Activated T-helper 2 cell treated with anti-CD3 and anti-CD28 coated beads, Interferon-gamma antibody, Interleukin-2, Interleukin-4, amounts not matched to agents 10 μg/mL and 5 μg/mL and 100 μg/mL, durations not matched to agents 14 hours and 24 hours and 36 hours (primary cell): ENCODE data around the gene ZNF440. TPM values are rescaled to one million over a fixed set of nuclear protein-coding genes. Genes with fewer than 3 reads are reported as not detected.
"Not testable (repeated sequence)": the region's sequence is repeated elsewhere in the genome, so short reads cannot be mapped to it uniquely, and the experiment has no call there.

Experiments used
- DNase-seq: peaks from one replicate; pipeline ENCODE4 v3.0.0; 2021; ENCODE audit warnings: low spot score
- H3K27ac Mint-ChIP-seq: one replicate; pipeline ENCODE4 v1.8.0; 2021; ENCODE audit warnings: mixed read lengths
- H3K27me3 Mint-ChIP-seq: one replicate; pipeline ENCODE4 v1.8.0; 2021; ENCODE audit warnings: low read depth, mixed read lengths
- H3K36me3 Mint-ChIP-seq: one replicate; pipeline ENCODE4 v1.8.0; 2021; ENCODE audit warnings: low read depth, mixed read lengths
- H3K4me1 Mint-ChIP-seq: one replicate; pipeline ENCODE4 v1.8.0; 2021; ENCODE audit warnings: low read depth, mixed read lengths
- H3K4me3 Mint-ChIP-seq: one replicate; pipeline ENCODE4 v1.8.0; 2021; ENCODE audit warnings: low read depth, mild to moderate bottlenecking, moderate library complexity, mixed read lengths
- H3K9me3 Mint-ChIP-seq: one replicate; pipeline ENCODE4 v1.8.0; 2021; ENCODE audit warnings: mixed read lengths
- intact Hi-C: fragments of 100-400 bp; cut with micrococcal nuclease; formaldehyde crosslinking; loops from one replicate; pipeline ENCODE4 v1.15.1; 2023
- total RNA-seq: library from RNA; stranded (reverse); gene quantifications from 2 replicates; pipeline ENCODE4 v1.2.3, GENCODE V29; 2022

The ZNF440 gene
- total RNA-seq: 10.8 and 11.0 TPM in 2 replicates

- intact Hi-C loops: loop anchor here (5.0 kb wide), 2 partner anchors 173 to 328 kb away; partner anchors contain the start of gene ZNF20
- Mint-ChIP-seq H3K27me3 (no peaks in the 10 kb centered on the region), H3K36me3 (peaks cover 51% of the 10 kb centered on the region), H3K4me1 (peaks cover 14% of the 10 kb centered on the region), H3K9me3 (peaks cover 36% of the 10 kb centered on the region), H3K27ac (peak within 1 kb of the TSS; percentile 71), H3K4me3 (peak within 1 kb of the TSS; percentile 88)
- peak; percentile 85 for DNase-seq
These were observed at the start of gene ZNF440 for GRCh38 chr19:11814029-11814699. Gene ZNF440, plus strand, starts transcription at chr19:11814273. Its CDS starts 175 bp downstream, at chr19:11814448.

- intact Hi-C loops: loop anchor here (1.0 to 2.0 kb wide), 3 partner anchors 28 to 46 kb away; partner anchors contain the start of gene ZNF491
- Mint-ChIP-seq H3K4me3 (peak within 1 kb of the TSS; percentile 96), H3K27ac (peak within 1 kb of the TSS; percentile 93), H3K36me3 (peaks cover 40% of the 10 kb centered on the region), H3K9me3 (peaks cover 55% of the 10 kb centered on the region), H3K4me1 (peaks cover 11% of the 10 kb centered on the region), H3K27me3 (peaks cover 3% of the 10 kb centered on the region)
- peak; percentile 89 for DNase-seq
These were observed 47.2 kb upstream of the ZNF440 start, which contains the start of gene ZNF441 for GRCh38 chr19:11766597-11767591. Gene ZNF441, plus strand, starts transcription at chr19:11767000. Its CDS starts 194 bp downstream, at chr19:11767194.

DNA sequence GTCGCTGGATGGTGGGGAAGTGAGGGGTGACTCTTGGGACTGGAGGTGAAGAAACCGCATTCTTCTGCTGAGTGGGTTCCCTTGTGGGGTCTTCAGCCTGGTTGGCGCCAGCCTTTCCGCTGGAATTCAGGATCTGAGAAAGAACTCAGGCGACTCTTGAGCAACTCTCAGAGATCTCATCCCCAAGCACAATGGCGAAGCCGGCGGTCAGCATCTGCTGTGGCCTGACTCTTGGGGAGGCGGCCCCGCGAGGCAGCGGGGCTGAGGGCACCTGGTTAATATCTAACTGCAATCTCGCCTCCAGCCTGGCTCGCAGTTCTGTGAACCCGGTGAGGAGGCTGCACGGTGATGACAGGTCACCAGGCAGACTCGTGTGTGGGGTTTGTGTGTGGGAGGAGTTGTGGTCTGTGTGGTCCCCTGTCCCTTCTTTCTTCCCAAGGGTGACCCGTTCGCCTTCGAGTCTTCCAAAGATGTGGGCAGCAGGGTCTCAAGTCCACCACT, 46.4 kb upstream of the ZNF440 start:
- DNase-seq: peak; percentile 10
- H3K27ac Mint-ChIP-seq: peak overlapping the region; percentile 78
- peak overlapping the region; percentile 96 for H3K4me3 Mint-ChIP-seq
- H3K36me3 Mint-ChIP-seq: peaks cover 45% of the 10 kb centered on the region
- intact Hi-C loops: loop anchor here (1.0 to 2.0 kb wide), 3 partner anchors 28 to 45 kb away; partner anchors contain the start of gene ZNF491
- H3K9me3 Mint-ChIP-seq: peaks cover 54% of the 10 kb centered on the region
- H3K27me3 Mint-ChIP-seq: peaks cover 3% of the 10 kb centered on the region
- H3K4me1 Mint-ChIP-seq: peaks cover 11% of the 10 kb centered on the region

GRCh38 chr19:11769995-11770394, 44.1 kb upstream of the ZNF440 start:
- Mint-ChIP-seq H3K27me3 (no peaks in the 10 kb centered on the region), H3K36me3 (peaks cover 61% of the 10 kb centered on the region), H3K4me3 (no peak overlapping the region), H3K27ac (no peak overlapping the region), H3K9me3 (peaks cover 60% of the 10 kb centered on the region), H3K4me1 (peaks cover 11% of the 10 kb centered on the region)
- no peak for DNase-seq
- intact Hi-C loops: no loop called here

GRCh38 chr19:11771520-11771919, 42.6 kb upstream of the ZNF440 start:
- H3K4me3 Mint-ChIP-seq, DNase-seq, H3K27ac Mint-ChIP-seq, H3K4me1 Mint-ChIP-seq, intact Hi-C loops, H3K27me3 Mint-ChIP-seq: not testable (repeated sequence)
- Mint-ChIP-seq H3K36me3 (peaks cover 68% of the 10 kb centered on the region), H3K9me3 (peaks cover 69% of the 10 kb centered on the region)

DNA sequence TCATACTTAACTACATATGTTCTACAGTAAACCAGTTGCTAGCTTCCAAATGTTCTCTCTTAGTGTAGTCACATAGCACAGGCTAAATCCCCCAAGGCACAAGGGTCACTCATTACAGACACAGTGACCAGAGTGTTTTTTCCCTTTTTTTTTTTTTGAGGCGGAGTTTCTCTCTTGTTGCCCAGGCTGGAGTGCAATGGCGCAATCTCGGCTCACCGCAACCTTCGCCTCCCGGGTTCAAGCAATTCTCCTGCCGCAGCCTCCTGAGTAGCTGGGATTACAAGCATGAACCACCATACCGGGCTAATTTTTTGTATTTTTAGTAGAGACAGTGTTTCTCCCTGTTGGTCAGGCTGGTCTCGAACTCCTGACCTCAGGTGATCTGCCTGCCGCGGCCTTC, 37.4 kb upstream of the ZNF440 start:
- peaks cover 81% of the 10 kb centered on the region for H3K36me3 Mint-ChIP-seq

GRCh38 chr19:11780431-11781020, 33.5 kb upstream of the ZNF440 start:
- Mint-ChIP-seq H3K27ac (no peak overlapping the region), H3K4me3 (no peak overlapping the region), H3K27me3 (no peaks in the 10 kb centered on the region), H3K4me1 (no peaks in the 10 kb centered on the region), H3K9me3 (peaks cover 83% of the 10 kb centered on the region), H3K36me3 (peaks cover 80% of the 10 kb centered on the region)
- intact Hi-C loops: no loop called here
- no peak for DNase-seq

More for the DNA sequence above, 37.4 kb upstream of the ZNF440 start:
- H3K27me3 Mint-ChIP-seq, intact Hi-C loops, H3K4me3 Mint-ChIP-seq, DNase-seq, H3K4me1 Mint-ChIP-seq, H3K27ac Mint-ChIP-seq: not testable (repeated sequence)
- peaks cover 85% of the 10 kb centered on the region for H3K9me3 Mint-ChIP-seq

- no peak overlapping the region for H3K27ac Mint-ChIP-seq
- H3K36me3 Mint-ChIP-seq: peaks cover 74% of the 10 kb centered on the region
- no peaks in the 10 kb centered on the region for H3K27me3 Mint-ChIP-seq
- intact Hi-C loops: no loop called here
- H3K9me3 Mint-ChIP-seq: peaks cover 81% of the 10 kb centered on the region
- DNase-seq: no peak
- no peaks in the 10 kb centered on the region for H3K4me1 Mint-ChIP-seq
- no peak overlapping the region for H3K4me3 Mint-ChIP-seq
These were observed 32.6 kb upstream of the ZNF440 start for GRCh38 chr19:11781295-11782057.

- peaks cover 56% of the 10 kb centered on the region for H3K36me3 Mint-ChIP-seq
- H3K27ac Mint-ChIP-seq: no peak overlapping the region
- no peak overlapping the region for H3K4me3 Mint-ChIP-seq
- no peaks in the 10 kb centered on the region for H3K4me1 Mint-ChIP-seq
- H3K9me3 Mint-ChIP-seq: peaks cover 77% of the 10 kb centered on the region
- no peak for DNase-seq
- intact Hi-C loops: no loop called here
- H3K27me3 Mint-ChIP-seq: no peaks in the 10 kb centered on the region
These were observed 30.3 kb upstream of the ZNF440 start for GRCh38 chr19:11783767-11784166.

GRCh38 chr19:11784356-11784755, 29.7 kb upstream of the ZNF440 start:
- Mint-ChIP-seq H3K9me3 (peaks cover 80% of the 10 kb centered on the region), H3K27ac (no peak overlapping the region), H3K36me3 (peaks cover 51% of the 10 kb centered on the region), H3K27me3 (no peaks in the 10 kb centered on the region), H3K4me3 (no peak overlapping the region), H3K4me1 (no peaks in the 10 kb centered on the region)
- intact Hi-C loops: no loop called here
- DNase-seq: no peak

- no peak overlapping the region for H3K4me3 Mint-ChIP-seq
- intact Hi-C loops: no loop called here
- DNase-seq: no peak
- peaks cover 26% of the 10 kb centered on the region for H3K36me3 Mint-ChIP-seq
- H3K27ac Mint-ChIP-seq: no peak overlapping the region
- H3K9me3 Mint-ChIP-seq: peaks cover 73% of the 10 kb centered on the region
- no peaks in the 10 kb centered on the region for H3K27me3 Mint-ChIP-seq
- H3K4me1 Mint-ChIP-seq: no peaks in the 10 kb centered on the region
These were observed 26.5 kb upstream of the ZNF440 start for GRCh38 chr19:11787536-11787935.

DNA sequence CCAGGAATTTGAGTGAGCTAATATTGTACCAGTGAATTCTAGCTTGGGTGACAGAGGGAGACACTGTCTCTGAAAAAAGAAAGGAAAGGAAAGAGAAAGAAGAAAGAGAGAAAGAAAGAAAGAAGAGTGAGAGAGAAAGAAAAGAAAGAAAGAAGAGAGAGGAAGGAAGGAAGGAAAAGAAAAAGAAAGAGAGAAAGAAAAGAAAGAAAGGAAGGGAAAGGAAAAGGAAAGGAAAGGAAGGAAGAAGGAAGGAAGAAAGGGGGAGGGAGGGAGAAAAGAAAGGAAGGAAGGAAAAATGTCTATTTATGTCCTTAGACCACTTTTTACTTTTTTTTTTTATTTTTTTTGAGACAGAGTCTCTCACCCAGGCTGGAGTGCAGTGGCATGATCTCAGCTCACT, 21.1 kb upstream of the ZNF440 start:
- H3K4me3 Mint-ChIP-seq: no peak overlapping the region

More for the DNA sequence above, 21.1 kb upstream of the ZNF440 start:
- H3K4me1 Mint-ChIP-seq: peaks cover 7% of the 10 kb centered on the region
- H3K36me3 Mint-ChIP-seq: no peaks in the 10 kb centered on the region
- intact Hi-C loops: no loop called here
- H3K9me3 Mint-ChIP-seq: peaks cover 35% of the 10 kb centered on the region
- DNase-seq: no peak
- peaks cover 4% of the 10 kb centered on the region for H3K27me3 Mint-ChIP-seq
- no peak overlapping the region for H3K27ac Mint-ChIP-seq
